GM19372 (cell line): ENCODE data around the gene DMWD.

ENCODE experiments used
- ATAC-seq: cut with Tn5 transposase; IDR thresholded peaks from one replicate; pipeline ENCODE4 v1.9.1; 2021; ENCODE audit warnings: mild to moderate bottlenecking, low read depth, moderate library complexity; ENCODE audit not compliant: unreplicated experiment

DMWD gene

DNA sequence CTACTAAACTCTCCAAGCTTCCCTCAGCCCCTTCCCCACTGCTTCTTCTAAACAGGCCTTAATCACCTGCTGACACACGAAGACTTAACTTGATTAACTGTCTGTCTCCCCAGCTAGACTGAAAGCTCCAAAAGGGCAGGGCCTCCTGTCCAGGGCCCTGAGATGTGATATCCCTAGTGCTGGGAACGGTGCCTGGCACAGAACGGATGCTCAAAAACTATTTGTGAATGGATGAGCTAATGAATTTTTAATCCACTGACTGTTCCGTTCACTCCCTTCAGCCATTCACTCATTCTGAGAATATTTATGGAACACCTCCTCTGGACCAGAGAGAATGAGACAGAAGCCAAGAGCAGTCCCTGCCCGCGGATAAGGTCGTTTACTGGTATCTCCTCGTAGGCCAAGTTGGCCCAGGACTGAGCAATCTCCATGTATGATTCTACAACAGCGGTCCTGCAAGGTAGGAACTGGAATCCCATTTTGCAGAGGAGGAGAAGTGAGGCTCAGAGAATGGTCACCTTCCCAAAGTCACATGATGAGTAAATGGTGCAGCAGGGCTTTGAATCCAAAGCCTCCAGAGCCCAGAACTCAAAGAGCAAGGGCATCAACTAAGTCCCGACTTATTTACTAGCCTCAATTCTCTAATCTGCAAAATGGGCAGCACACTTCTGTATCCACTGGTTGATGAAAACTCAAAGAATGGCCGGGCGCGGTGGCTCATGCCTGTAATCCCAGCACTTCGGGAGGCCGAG lies 3.4 kb downstream of the DMWD start:
- no peak for ATAC-seq

DNA sequence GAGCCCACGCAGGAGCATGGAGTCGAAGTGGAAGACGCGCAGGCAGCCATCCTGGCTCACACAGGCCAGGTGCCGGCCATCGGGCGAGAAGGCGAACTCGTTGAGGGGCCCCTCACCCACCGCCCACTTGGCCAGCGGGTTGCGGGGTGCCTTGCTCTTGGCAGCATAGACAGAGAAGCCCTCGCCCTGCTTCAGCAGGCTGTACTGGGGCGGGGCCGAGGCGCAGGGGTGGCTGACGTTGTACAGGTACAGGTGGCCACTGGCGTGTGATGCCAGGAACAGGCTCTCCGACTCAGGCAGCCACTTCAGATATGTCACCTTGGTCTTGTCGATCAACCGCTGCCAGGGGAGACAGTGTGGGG lies 6.1 kb downstream of the DMWD start:
- no peak for ATAC-seq

DNA sequence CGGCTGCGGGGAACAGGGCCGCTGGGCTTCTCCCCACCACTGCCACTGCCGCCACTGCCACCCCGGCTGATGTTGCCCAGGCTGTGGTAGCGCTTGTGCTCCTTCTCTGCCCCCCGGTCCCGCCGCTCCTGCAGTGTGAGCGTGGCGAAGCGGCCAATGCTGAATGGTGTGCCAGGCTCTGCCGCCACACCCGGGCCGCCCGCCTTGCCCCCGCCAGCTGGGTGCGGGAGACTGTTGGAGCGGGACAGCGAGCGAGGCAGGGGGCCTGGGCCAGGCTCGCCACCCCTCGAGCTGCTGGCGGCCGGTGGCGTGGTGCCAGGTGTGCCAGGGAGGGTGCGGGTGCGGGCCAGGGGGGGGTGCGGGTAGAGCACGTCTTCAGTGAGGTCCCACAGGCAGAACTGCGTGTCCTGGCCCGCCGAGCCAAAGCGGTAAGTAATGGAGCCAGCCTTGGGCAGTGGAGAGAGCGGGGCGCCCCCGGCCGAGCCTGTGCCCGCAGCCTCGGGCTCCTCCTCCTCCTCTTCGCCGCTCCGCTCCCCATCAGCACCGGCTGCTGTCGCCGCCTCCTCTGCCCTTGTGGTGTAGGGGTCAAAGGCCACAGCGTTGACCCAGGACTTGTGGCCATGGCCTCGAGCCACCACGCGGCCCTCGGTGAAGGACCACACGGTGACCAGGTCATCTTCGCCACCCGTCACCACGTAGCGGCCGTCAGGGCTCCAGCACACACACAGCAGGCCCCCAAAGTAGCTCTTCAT lies 6.7 kb downstream of the DMWD start:
- no peak for ATAC-seq

DNA sequence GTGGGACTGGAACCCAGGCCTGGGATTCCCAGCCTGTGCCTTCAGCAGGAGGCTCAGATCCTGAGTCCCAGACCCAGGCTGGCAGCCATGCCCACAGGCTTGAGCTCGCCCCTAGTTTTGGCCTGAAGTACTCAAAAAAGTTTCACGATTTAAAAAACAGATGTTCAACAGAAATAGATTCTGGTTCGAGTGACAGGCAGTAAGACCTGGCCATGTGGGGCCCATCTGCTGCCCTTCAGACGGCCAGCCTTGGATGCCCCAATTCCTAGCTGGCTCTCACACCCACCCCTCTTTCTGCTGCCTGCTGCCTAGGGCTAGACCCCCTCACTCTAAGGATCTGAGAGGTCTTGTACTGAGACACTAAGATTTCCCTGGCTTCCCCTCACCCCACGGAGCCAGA lies 7.5 kb downstream of the DMWD start:
- ATAC-seq, result no peak

DNA sequence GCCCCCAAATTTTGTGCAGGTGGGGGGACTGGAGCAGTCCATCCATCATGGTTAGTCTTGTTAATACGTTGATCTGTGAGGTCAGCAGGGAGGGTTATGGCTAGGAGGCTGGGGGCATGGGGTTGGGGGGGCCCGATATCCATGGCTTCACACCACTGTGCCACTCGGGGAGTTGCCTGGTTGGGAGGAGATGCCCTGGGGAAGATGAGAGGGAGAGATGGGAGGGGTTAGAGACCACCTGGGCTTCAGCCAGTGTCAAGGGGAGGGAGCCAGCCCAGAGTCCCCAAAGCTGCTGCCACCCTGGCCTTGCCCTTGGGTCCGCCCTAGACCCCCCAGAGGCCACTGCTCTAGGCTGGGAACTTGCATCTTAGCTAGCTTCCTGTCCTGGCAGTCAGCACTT lies 8.5 kb downstream of the DMWD start:
- ATAC-seq, result no peak

DNA sequence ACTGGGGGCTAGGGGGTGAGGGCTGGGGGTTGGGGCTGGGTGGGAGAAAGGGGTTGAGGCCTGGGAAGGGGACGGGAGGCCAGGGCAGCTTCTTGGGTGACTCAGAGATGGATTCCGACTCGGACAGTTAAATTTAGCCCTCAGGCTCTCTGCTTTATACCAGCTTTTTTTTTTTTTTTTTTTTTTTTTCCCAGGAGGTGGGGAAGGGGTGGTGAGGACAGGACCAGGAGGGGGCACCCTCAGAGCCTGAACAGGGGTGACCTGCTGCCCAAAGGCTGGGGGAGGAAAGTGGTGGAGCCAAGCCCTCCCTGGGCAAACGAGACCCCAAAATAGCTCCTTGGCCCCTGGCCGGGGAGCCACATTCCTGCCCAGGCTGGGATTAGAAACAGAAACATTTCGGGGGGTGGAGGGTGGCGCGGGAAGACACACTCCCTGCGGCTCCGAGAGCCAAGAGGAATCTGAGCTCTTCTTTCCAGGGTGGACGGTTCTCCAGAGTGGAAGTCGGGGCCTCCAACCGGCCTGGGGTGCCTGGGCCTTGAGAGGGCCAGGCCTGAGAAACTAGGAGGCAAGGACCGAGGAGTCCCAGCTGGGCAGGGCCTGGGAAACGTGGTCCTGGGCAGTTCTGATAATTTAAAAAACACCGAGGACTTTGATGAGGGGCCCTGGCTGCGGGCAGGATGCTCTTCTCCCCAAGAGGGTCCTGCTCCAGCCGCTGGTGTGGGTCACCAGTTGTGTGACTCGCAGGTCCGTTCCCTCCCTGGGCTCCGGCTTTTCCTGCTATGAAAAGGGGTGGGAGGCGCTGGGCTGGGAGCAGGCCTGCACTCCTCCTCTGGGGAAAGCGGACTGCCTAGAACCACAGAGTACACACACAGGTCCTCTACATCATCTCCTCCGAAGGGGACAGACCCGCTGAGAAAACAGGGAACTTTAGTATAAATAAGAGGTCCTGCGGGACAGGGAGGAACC lies 9.5 kb downstream of the DMWD start:
- no peak for ATAC-seq

DNA sequence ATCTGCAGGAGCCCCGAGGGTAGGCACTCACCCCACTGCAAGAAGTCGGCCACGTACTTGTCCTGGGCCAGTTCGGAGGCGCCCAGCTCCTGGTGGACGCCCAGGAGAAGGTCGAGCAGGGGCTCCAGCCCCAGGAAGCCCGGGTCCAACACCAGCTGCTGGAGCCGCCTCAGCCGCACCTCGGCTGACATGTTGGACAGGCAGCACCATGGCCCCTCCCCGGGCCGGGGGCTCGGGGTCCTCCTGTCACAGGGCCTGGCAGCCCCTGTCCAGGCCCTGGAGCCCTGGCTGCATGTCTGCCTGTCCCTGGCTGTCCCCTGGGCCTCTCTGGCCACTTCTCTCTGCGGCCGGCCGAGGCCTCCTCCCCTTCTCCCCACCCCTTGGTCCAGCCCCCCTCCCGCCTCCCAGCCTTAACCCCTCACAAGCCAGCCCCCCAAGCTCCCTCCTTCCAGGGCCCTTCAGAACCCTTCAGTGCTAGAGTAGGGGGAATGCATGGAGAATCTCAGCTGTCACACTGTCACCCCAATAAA lies 10.4 kb downstream of the DMWD start, which contains the start of gene DMPK:
DMPK (minus strand) TSS at position 329 of the 530 bp plus-strand sequence; CDS start at position 191, 138 bp downstream.
- ATAC-seq, result no peak

DNA sequence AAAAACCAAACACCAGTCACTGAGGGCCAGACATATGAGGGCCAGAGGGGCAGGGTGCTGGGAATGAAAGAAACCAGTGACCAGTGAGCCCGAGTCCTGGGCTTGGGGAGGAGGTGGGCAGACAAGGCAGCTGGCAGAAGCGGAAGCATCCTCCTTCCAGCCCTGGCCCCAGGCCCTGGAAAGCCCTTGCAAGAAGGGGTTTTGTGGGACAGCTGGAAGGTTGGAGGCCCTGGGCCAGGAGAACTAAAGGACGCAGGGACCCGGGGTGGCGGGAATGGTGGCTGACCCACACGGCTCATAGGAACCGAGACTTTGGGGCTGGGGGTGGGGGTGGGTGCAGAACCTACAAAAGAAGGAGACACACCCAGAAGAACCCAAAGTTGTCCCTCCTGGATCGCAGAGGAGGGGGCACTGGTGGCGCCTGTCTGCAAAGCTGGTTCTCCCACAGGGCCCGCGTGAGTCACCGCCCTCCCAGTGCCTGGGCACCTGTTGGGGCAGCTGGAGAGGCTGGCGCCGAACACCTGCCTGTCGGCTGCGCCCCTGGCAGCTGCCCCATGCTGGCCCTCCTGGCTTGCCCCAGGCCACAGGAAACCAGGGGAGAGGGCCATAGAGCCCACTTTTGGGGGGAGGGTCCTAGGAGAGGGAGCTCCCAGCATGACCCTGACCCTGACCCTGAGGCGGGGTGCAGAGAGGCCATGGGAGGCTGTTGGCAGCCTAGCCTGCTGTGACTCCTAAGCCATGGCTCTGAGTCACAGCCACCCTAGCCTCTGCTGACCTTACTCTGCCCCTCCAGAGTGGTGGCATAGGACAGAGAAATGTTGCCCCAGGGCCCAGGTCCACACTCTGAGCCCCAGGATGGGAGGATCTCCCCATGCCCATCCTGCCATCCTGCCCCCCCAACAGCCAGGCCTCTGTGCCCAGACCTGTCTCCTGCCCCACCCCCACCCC lies 11.2 kb downstream of the DMWD start:
- no peak for ATAC-seq

DNA sequence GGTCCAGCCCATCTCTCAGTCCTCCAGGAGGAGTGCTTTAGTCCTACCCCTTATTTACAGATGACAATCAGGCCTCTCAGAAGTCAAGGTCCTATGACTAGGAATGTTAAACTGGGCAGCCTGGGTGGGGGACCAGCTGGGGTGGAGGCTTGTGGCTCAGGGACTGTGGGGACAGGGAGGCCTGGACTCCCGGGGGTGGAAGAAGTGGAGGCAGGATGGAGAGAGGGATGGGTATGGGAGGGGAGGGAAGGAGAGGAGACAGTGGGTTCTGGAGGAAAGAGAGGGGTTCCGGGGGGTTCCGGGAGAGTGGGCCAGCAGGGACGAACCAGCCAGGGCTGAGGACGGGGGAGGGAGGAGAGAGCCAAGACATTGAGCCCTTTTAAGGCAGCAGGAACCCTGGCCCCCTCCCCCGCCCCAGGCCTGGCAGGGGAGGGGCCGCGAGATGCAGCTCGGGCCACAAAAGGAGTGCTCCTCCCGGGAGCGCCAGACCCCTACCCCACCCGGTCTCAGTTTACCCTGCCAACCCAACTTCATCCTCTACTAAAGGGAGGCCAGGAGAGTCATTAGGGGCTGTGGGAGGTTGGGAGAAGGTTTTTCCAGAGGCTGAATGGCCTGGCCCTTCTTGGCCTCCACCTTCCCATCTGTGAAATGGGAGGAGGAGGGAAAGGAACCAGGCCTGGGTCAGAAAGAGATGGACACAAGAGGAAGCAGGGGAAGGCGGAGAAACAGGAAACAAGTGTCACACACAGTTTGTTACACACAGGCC lies 12.0 kb downstream of the DMWD start:
- ATAC-seq, result no peak

DNA sequence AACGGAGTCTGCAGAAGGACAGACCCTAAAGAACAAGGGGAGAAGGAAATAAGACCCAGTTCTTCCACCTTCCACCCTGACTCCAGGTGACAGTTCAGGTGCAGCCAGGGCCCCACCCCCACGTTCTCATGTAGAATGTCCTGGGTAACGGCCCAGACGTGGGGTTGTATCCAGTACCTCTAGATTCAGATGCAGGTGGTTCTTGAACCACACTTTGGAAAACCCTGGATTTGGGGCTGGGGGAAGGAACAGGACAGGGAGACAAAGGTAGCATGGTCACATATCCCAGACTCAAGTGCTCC lies 12.5 kb downstream of the DMWD start:
- ATAC-seq, result no peak

DNA sequence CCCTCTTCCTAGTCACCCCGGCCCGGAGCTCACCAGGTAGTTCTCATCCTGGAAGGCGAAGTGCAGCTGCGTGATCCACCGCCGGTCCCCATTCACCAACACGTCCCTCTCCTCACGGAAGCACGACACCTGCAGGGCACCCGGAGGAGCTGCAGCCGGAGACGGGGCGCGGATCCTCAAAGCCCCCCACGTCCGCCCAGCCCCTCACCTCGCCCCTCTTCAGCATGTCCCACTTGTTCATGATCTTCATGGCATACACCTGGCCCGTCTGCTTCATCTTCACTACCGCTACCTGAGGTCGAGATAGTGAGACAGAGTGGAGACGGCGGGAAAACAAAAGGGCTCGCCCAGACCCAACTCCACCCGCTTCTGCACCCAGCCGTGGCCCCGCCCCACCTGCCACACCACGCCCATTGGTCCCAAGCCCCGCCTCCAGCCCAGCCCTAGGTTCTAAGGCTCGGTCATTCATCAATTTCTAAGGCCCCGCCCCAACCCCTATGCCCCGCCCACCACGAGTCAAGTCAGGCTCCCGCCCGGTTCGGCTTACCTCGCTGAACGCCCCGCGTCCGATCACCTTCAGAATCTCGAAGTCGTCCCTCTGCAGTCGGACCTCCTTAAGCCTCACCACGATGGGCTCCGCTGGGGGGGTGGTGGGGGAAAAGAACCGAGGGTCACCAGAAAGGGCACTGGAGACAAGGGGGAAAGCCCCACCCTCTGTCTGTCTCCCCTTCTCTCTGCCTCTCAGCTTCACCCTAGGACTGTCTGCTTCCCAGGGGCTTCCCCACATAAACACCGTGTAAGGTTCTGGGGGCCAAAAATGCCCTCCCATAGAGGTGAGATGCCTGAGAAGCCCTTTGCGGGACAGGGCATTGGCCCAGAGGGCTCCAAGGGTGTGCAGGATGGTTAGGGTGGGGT lies 13.2 kb downstream of the DMWD start:
- peak; percentile 78 for ATAC-seq

DNA sequence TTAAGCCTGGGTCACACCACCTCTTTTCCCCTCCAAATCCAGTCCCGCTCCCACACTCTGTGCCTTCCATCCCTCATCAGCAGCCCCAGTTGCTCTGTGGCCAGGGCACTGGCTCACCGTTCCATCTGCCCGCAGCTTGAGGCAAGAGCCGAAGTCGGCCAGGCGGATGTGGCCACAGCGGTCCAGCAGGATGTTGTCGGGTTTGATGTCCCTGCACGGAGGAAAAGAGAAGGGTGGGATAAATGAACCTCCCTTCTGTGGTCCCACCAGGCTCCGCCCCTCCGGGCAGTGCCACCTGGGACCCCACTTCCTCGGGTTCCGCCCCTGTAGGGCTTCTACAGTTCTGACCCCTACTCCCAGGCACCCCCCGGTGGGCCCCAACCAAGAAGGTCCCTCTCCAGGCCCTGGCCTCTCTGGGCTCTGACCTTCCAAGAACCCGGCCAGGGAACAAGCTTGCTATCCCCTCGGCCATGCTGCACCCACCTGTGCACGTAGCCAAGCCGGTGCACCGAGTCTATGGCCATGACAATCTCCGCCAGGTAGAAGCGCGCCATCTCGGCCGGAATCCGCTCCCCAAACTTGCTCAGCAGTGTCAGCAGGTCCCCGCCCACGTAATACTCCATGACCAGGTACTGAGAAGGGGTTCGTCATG lies 14.5 kb downstream of the DMWD start:
- ATAC-seq, result no peak

DNA sequence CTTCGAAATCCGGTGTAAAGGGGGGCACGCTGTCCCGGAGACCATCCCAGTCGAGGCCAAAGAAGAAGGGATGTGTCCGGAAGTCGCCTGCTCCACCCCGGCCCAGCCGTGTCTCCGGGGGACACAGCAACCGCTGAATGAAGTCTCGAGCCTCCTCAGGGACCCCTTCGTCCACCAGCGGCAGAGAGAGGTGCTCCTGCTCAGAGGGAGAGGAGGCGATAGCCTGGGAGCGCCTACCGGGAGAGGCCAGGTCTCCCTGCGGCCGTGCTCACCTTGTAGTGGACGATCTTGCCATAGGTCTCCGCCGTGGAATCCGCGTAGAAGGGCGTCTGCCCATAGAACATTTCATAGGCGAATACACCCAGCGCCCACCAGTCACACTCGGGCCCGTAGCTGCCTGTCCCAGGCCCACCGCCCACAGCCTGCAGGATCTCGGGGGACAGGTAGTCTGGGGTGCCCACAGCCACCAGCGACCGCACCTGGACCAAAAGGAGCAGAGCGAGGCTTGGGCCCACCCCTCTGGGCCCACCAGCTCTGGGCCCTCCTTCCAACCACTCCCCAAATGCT lies 15.2 kb downstream of the DMWD start:
- ATAC-seq, result no peak

DNA sequence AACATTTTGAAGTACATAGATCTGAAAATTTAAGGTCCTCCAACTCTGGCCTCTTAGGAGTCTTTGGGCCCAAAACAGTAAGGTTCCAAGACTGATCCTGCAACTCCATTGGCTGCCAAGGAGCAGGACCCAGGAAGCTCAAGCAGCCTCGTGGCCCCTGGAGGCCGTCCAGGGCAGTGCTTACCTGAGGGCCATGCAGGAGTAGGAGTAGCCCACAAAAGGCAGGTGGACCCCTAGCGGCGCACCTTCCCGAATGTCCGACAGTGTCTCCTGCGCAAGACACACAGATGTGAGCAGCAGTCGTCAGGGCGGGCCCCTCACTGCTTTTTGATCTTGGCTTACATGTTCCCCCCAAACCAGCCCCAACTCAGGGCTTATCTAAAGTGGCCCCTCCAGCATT lies 17.9 kb downstream of the DMWD start:
- ATAC-seq, result no peak

DNA sequence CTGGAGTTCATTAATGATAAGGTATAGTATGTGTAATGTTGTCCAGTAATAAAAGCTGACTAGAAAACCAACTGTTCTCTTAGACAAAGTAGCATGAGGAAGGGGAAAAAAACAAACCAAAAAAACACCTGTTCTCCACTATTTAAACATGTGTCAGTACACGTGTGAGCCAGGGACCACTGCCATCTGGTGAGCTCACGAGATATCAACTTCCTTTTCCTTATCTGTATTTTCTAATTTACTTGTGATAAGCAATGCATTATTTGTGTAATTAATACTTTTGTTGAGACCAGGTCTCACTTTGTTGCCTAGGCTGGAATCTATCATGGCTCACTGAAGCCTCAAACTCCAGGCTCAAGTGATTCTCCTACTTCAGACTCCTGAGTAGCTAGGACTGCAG lies 19.3 kb downstream of the DMWD start:
- no peak for ATAC-seq

DNA sequence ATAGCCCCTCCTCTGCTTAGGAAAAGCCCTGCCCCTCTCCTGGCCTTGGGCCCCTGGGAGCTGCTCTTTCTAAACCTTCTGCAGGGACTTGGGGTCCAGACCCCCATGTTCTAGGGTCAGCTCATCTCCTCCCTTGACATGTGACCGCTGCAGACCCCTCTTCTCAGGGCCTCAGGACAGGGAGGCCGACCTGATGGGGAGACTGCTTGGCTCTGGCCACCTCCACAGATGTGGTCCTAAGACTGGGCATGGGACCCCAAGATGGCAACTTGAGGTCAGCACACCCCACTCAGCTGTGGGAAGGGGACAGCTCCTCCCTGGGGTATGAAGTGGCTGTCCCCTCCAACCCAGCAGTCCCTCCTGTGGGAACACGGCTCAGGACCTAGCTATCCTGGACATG lies 19.7 kb downstream of the DMWD start:
- ATAC-seq, result no peak

DNA sequence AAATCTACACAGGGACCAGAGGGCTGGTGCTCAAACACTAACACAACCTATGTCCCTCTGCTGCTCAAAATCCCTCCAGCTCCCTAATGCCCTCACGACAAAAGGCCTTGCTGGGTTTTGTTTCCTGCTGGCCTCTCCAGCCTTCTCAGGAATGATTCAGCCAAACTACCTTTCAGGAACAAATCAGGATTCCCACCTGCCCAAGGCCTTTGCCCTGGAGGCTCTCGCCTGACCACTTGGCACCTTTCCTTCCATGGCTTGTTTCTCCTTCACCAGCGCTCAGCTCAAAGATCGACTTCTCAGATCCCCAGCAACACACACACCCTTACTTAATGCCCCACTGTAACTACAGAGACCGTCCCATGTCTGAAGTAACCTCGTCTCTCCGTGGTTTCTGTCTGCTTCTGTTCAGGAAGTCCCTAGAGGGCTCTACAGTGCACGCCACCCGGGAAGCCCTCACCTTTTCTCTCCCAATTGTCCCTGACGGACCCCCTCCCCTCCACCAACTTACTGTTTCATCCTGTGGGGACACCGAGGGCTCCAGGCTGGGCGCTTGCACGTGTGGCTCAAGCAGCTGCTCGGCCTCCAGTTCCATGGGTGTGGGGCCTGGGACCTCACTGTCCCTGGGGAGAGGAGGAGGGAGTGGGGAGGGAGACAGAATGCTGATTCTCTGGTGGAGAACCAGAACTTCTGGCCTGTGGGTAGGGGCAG lies 20.4 kb downstream of the DMWD start:
- ATAC-seq, result no peak
